Measurements from ENCODE around the gene AR. TPM values are rescaled to one million over a fixed set of nuclear protein-coding genes. Genes with fewer than 3 reads are reported as not detected.
"Not testable (repeated sequence)": the region's sequence is repeated elsewhere in the genome, so short reads cannot be mapped to it uniquely, and the experiment has no call there.

Gene AR
- total RNA-seq, 1 experiment from 2014 or later, result not detected

DNA sequence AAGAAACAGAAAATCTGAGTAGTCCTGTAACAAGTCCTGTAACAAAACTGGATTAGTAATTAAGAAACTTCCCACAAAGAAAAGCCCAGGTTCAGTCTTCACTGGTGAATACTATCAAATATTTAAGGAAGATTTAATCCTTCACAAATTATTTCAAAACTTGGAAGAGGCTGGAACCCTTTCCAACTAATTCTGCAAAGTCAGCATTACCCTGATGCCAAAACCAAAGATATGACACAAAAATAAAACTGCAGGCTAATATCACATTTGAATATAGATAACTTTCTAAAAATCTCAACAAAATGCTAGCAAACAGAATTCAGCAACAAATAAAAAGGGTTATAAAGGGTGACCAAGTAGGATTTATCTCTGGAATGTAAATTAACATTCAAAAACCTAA lies 80.5 kb downstream of the AR start:
- H3K79me2 ChIP-seq (ENCODE audit: low read length), result no peaks in the 10 kb centered on the region
- H3K9me3 ChIP-seq (ENCODE audit: low read length), result no peaks in the 10 kb centered on the region
- no peak for DNase-seq
- H3K4me1 ChIP-seq (ENCODE audit: insufficient read depth, low read length), result no peaks in the 10 kb centered on the region
- H3K4me3 ChIP-seq (ENCODE audit: low read length), result no peak overlapping the region
- no peak for TF ChIP-seq EZH2phosphoT487 (IDR thresholded peaks at IDR 0.05; ENCODE audit: borderline replicate concordance, low read length)
- H3K9ac ChIP-seq (ENCODE audit: low read length), result no peak overlapping the region
- CTCF ChIA-PET, result no interaction called here
- H3K36me3 ChIP-seq (ENCODE audit: low read depth, low read length), result no peaks in the 10 kb centered on the region
- POLR2A ChIA-PET (ENCODE audit: unreplicated experiment), result no interaction called here
- intact Hi-C loops (cut with micrococcal nuclease), result no loop called here
- H3K27ac ChIP-seq (ENCODE audit: low read length), result no peak overlapping the region
- no TSS peak for BruUV-seq (replicated peaks)
- H3K4me2 ChIP-seq (ENCODE audit: low read length), result no peak overlapping the region
- no peaks in the 10 kb centered on the region for H3F3A ChIP-seq (ENCODE audit: low read length, unreplicated experiment)
- no peaks in the 10 kb centered on the region for H3K9me2 ChIP-seq (replicated peaks; ENCODE audit: low read length)
- H3K27me3 ChIP-seq (ENCODE audit: low read length), result no peaks in the 10 kb centered on the region
- H2AFZ ChIP-seq (ENCODE audit: low read length), result no peak overlapping the region
- H4K20me1 ChIP-seq (ENCODE audit: low read length), result no peaks in the 10 kb centered on the region
- ATAC-seq, result no peak

DNA sequence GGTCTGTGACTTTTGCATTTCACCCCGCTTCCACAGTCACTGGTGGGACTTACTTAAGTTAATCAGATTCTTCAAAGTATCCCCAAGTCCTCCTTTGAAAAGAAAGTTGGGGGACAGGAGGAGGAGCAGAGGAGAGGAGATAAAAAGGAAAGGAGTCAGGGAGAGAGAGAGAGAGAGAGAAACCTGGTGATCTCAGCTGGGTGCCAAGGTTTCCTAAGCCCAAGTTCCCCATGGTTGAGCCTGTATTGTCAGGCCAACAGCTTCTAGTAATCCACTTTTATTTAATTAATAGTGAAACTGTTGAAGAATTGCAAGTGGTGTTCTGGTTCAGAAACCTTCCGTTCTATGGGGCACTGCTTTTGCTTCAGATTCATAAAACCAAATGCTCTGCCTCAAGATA lies 91.6 kb downstream of the AR start:
- H3K4me1 ChIP-seq (ENCODE audit: insufficient read depth, low read length), result no peaks in the 10 kb centered on the region
- no peak overlapping the region for H3K4me2 ChIP-seq (ENCODE audit: low read length)
- no peaks in the 10 kb centered on the region for H3F3A ChIP-seq (ENCODE audit: low read length, unreplicated experiment)
- H3K4me3 ChIP-seq (ENCODE audit: low read length), result no peak overlapping the region
- H2AFZ ChIP-seq (ENCODE audit: low read length), result no peak overlapping the region
- BruUV-seq (replicated peaks), result no TSS peak
- no peaks in the 10 kb centered on the region for H3K9me3 ChIP-seq (ENCODE audit: low read length)
- no peaks in the 10 kb centered on the region for H3K9me2 ChIP-seq (replicated peaks; ENCODE audit: low read length)
- H3K79me2 ChIP-seq (ENCODE audit: low read length), result no peaks in the 10 kb centered on the region
- intact Hi-C loops (cut with micrococcal nuclease), result no loop called here
- ChIA-PET CTCF (no interaction called here), POLR2A (ENCODE audit: unreplicated experiment) (no interaction called here)
- no peak overlapping the region for H3K27ac ChIP-seq (ENCODE audit: low read length)
- H4K20me1 ChIP-seq (ENCODE audit: low read length), result no peaks in the 10 kb centered on the region
- DNase-seq (no peak), ATAC-seq (no peak)
- TF ChIP-seq EZH2 (IDR thresholded peaks at IDR 0.05; ENCODE audit: low read length, unreplicated experiment), result no peak
- TF ChIP-seq, protein P1, sequence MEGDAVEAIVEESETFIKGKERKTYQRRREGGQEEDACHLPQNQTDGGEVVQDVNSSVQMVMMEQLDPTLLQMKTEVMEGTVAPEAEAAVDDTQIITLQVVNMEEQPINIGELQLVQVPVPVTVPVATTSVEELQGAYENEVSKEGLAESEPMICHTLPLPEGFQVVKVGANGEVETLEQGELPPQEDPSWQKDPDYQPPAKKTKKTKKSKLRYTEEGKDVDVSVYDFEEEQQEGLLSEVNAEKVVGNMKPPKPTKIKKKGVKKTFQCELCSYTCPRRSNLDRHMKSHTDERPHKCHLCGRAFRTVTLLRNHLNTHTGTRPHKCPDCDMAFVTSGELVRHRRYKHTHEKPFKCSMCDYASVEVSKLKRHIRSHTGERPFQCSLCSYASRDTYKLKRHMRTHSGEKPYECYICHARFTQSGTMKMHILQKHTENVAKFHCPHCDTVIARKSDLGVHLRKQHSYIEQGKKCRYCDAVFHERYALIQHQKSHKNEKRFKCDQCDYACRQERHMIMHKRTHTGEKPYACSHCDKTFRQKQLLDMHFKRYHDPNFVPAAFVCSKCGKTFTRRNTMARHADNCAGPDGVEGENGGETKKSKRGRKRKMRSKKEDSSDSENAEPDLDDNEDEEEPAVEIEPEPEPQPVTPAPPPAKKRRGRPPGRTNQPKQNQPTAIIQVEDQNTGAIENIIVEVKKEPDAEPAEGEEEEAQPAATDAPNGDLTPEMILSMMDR (conservative IDR thresholded peaks at IDR 0.05; ENCODE audit: low read depth, low read length), result no peak
- TF ChIP-seq EZH2phosphoT487 (IDR thresholded peaks at IDR 0.05; ENCODE audit: borderline replicate concordance, low read length), result no peak
- H3K36me3 ChIP-seq (ENCODE audit: low read depth, low read length), result no peaks in the 10 kb centered on the region
- no peaks in the 10 kb centered on the region for H3K27me3 ChIP-seq (ENCODE audit: low read length)
- H3K9ac ChIP-seq (ENCODE audit: low read length), result no peak overlapping the region

DNA sequence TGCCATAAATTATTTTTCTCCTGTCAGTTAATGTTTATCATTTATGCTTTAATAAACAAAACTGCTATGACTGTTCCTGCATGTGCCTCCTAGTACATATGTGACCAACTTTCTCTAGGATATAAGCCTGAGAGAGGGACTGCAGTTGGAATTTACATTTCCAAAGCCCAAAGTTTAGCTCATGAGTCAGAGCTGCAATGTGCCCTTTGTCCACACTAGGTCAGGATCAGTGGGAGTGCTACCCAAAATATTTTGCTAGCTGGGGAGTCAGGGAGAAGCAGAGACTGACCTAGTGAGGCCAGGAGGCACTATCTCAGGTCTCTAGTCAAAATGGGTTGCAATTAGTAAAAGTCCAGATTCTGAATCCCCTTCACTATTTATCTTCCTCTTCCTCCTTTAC lies 92.7 kb downstream of the AR start:
- Histone ChIP-seq H3K9ac (ENCODE audit: low read length) (no peak overlapping the region), H3K79me2 (ENCODE audit: low read length) (no peaks in the 10 kb centered on the region), H3K9me3 (ENCODE audit: low read length) (no peaks in the 10 kb centered on the region), H3K4me1 (ENCODE audit: insufficient read depth, low read length) (no peaks in the 10 kb centered on the region), H4K20me1 (ENCODE audit: low read length) (no peaks in the 10 kb centered on the region), H3F3A (ENCODE audit: low read length, unreplicated experiment) (no peaks in the 10 kb centered on the region), H3K9me2 (replicated peaks; ENCODE audit: low read length) (no peaks in the 10 kb centered on the region), H2AFZ (ENCODE audit: low read length) (no peak overlapping the region), H3K27ac (ENCODE audit: low read length) (no peak overlapping the region), H3K4me3 (ENCODE audit: low read length) (no peak overlapping the region), H3K27me3 (ENCODE audit: low read length) (no peaks in the 10 kb centered on the region), H3K36me3 (ENCODE audit: low read depth, low read length) (no peaks in the 10 kb centered on the region), H3K4me2 (ENCODE audit: low read length) (no peak overlapping the region)
- POLR2A ChIA-PET (ENCODE audit: unreplicated experiment), result no interaction called here
- intact Hi-C loops (cut with micrococcal nuclease), result no loop called here
- DNase-seq (no peak), ATAC-seq (no peak)
- TF ChIP-seq EZH2 (IDR thresholded peaks at IDR 0.05; ENCODE audit: low read length, unreplicated experiment), result no peak
- TF ChIP-seq EZH2phosphoT487 (IDR thresholded peaks at IDR 0.05; ENCODE audit: borderline replicate concordance, low read length), result no peak
- CTCF ChIA-PET, result no interaction called here
- no TSS peak for BruUV-seq (replicated peaks)

DNA sequence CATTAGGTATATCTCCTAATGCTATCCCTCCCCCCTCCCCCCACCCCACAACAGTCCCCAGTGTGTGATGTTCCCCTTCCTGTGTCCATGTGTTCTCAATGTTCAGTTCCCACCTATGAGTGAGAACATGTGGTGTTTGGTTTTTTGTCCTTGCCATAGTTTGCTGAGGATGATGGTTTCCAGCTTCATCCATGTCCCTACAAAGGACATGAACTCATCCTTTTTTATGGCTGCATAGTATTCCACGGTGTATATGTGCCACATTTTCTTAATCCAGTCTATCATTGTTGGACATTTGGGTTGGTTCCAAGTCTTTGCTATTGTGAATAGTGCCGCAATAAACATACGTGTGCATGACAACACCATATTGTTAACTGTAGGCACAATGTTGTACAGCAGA lies 93.5 kb downstream of the AR start:
- H3K4me2 ChIP-seq (ENCODE audit: low read length); intact Hi-C loops (cut with micrococcal nuclease); POLR2A ChIA-PET (ENCODE audit: unreplicated experiment); H3K27ac ChIP-seq (ENCODE audit: low read length); H3K4me3 ChIP-seq (ENCODE audit: low read length); H2AFZ ChIP-seq (ENCODE audit: low read length); H4K20me1 ChIP-seq (ENCODE audit: low read length); H3K9ac ChIP-seq (ENCODE audit: low read length); H3F3A ChIP-seq (ENCODE audit: low read length, unreplicated experiment); CTCF ChIA-PET; H3K27me3 ChIP-seq (ENCODE audit: low read length); H3K4me1 ChIP-seq (ENCODE audit: insufficient read depth, low read length); ATAC-seq; H3K9me2 ChIP-seq (replicated peaks; ENCODE audit: low read length); H3K36me3 ChIP-seq (ENCODE audit: low read depth, low read length); BruUV-seq (replicated peaks); DNase-seq; H3K9me3 ChIP-seq (ENCODE audit: low read length); H3K79me2 ChIP-seq (ENCODE audit: low read length): not testable (repeated sequence)
